NT2/D1 (cell line): Measurements from ENCODE around the gene ZNF547.

Experiments
- SUZ12 ChIP-seq: IDR thresholded peaks from 2 replicates; pipeline ENCODE4 v1.6.1; 2011; ENCODE audit not compliant: insufficient read length, insufficient read depth; ENCODE audit errors: extremely low read depth
- YY1 ChIP-seq: IDR thresholded peaks from 2 replicates; pipeline ENCODE4 v1.6.1; 2011; ENCODE audit not compliant: insufficient read length, insufficient read depth
- ZNF274 ChIP-seq: IDR thresholded peaks from 2 replicates; pipeline ENCODE4 v1.6.1; 2011; ENCODE audit warnings: mild to moderate bottlenecking, low read depth, low read length

GRCh38 chr19:57421037-57421436 is 57.7 kb downstream of the ZNF547 start:
- no peak for TF ChIP-seq YY1
- no peak for TF ChIP-seq SUZ12
- no peak for TF ChIP-seq ZNF274
